NOMO-1 treated with DMSO at 0.1 percent for 48 hours (cell line): Measurements from ENCODE around the gene CNKSR3.

ENCODE experiments used
- DNase-seq: peaks from one replicate; lab custom pipeline; 2025; ENCODE audit not compliant: unreplicated experiment; lab: John Stamatoyannopoulos, UW

The CNKSR3 gene

DNA sequence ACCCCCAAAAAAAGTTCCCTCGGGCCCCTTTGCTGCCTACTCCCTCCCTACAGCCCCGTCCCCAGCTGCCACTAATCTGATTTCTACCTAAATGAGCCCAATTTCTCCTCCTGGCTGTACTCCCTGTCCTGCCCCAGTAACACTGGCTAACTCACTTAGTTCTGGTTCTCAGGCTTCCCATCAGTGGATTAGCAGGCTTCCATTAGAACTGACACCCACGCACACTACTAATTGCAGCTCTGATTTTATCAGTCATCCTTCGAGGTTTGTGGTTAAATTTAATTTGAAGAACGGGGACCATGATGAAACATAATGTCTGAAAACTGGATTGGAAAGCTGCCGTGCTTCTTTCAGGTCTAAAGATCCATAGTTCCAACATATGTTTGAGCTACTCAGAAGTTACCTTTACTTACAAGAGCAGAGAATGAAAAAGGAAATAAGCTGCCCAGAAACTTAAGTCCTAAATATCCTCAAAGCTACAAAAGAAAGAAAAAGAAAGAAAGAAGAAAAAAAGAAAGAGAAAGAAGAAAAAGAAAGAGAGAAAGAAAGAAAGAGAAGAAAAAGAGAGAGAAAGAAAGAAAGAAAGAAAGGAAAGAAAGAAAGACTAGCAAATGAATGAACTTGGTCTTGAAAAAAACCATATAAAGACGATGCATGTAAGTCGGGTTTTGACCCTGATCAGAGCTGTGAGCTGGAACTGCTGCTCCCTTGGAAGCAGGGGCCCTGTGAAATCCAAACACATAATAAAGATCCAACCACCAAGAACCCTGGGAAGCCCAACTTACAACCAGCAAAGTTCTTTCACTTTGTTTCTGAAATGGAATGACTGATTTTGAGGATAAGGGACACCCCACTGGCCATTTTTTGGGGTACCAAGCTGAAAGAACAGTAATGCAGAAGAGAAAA, 51.7 kb downstream of the CNKSR3 start:
- DNase-seq, result no peak

DNA sequence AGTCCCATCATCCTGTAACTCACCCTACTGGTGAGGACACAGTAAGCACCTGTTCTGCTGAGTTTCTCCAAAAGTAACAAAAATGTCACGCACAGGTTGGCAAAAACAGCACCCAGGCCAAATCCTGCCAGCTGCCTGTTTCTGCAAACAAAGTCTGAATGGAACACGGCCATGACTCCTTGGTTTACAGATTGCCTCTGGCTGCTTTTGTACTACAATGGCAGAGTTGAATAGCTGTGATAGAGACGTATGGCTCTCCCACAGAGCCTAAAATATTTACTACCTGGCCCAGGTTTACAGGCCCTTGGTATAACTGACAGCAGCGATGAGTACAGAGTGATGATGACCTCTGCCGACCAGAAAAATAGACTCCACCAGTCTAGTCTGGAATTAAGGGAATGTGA, 52.6 kb downstream of the CNKSR3 start:
- no peak for DNase-seq

DNA sequence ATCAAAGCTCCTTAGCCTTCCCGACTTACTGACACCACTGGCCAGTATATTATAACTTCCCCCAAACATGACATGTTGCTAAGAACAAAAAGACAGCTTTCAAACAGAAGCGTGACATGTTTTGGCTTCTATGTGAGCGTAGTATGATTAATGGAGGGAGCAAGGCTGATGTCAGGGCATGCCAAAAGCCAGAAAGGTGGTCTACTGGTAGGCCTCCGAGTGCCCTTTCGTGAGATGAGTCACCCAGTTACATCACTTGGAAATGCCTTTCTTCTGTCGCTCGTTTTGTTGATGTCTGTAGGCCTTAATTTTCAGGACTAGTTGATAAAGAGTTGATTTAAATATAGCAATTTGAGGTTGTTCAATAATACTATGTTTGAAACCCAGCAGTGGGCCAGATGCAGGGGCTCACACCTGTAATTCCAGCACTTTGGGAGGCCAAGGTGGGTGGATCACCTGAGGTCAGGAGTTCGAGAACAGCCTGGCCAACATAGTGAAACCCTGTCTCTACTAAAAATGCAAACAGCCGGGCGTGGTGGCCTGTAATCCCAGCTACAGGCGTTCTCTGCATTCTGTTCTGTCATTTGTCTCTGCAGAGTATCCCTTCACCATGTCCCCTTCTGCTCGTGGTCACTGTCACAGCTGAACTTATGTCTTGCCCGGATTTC, 53.3 kb downstream of the CNKSR3 start:
- no peak for DNase-seq

DNA sequence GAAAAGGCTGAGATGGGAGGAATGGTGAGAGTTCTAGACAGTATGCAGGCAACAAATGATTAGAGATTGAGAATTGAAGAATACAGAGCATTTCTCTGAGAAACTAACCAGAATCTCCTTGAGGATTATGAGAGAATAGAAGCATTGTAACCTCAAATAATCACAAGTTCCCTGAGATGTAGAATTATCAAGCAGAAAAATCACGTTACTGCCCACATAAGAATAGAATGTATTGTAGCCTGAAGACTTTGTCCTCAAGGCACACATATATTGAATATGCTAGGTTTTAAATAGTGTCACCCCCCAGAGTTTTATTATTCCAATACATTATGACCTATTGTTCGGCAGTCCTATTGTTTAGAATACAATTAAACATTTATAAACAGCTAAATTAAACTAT, 57.2 kb downstream of the CNKSR3 start:
- DNase-seq, result no peak

DNA sequence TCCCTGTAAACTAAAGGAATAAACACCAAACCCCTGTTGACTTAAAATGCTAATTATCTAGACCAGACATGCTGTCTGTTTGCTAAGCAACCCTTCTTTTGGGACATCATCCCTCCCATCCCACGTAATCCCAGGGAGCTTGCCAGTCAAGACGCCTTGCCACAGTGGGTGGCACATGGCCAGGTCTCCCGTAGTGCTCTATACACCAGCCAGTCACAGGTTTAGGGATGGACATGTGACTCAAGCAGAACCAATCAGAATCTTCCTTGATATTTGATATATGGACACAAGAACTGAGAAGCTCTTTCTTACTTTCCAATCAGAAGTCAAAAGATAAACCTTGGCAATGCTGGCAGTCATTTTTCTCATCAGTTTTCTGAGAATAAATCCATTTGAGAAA, 60.0 kb downstream of the CNKSR3 start:
- no peak for DNase-seq

DNA sequence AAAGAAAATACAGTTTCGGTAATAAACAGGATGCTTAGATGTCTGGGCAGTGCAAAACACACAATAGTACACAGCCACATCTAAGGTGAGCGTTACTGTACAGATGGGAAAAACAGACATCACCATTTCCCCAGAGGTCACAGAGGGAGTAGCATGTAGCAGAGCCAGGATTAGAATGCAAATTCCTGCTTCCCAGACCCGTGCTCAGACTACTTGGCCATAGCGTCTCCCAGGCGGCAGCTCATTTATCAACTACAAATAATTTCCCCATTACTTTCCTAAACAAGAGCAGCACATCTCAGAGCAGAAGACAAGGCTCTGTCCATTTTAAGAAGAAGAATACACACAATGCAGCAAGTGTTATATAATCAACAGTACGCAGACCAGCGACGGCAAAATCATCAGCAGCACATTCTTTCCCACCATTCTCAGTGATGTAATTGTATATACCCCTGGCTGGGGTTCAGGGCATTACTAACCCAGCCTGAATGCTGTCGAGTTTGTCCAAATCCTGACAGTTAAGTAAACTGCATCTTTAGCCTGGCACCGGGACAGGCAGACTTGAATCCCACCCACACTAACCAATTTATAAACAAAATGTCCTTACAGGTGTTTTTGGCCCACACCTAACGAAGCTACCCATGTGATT, 61.9 kb downstream of the CNKSR3 start:
- DNase-seq, result no peak

DNA sequence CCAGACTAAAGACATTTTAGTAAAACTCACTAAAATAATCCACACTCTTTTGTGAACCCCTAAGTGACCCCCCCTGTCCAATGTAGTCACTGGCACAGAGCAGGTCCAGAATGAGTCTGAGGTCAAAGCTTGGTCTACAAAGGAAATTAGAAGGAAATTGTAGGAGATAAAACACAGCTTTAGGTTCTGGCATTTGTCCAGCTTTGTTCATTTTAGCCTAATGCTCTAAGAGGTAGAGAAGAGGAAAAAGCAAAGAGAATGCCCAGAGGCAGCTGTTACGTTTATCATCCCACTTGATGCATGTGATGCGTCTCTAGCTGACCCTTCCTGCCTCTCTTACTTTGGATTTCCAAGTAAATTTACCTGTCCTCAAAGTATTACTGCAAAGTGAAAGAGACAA, 62.5 kb downstream of the CNKSR3 start:
- DNase-seq, result no peak

DNA sequence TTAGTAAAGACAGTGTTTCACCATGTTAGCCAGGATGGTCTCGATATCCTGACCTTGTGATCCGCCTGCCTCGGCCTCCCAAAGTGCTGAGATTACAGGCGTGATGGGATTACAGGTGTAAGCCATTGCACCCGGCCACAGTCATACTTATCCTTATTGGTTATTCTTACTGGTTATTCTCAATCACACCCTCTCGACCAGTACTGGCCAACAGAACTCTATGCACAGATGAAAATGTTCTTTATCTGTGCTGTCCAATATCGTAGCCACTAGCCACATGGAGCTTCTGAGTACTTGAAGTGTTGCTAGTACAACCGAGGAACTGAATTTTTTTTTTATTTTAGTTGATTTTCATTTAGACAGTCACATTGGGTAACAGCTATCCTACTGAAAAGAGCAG, 63.5 kb downstream of the CNKSR3 start:
- DNase-seq, result no peak

DNA sequence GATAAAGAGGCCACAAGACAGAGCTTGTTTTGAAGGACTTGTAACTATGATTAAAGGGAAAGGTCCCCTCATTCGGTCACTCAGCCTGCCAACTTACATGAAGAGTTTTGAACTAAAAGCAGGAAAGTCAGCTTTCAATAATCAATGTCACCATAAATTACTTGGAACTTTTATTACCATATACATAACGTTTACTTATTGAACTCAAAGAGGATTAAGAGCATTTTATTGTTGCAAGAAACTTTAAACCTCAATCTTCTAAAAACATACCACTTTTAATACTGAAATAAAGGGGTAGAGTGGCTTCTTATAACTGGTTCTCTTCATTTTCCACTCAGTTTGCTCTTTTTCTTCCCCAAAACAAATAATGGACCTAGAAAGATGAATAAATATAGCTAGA, 65.1 kb downstream of the CNKSR3 start:
- DNase-seq, result no peak

DNA sequence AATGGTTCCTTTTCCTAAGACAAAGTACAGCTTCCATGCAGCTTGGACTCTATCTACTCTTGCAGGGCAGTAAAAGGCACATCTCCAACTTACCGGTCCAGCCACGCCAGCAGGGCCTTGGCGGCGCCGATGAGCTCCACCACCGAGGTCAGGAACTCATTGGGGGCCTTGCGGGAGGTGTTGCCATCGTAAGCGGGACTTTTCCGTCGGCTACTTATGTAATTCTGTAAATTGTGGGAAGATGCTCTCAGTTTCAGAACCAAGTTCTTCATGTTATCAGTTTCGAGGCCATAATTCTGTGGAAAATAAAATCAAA, 68.5 kb downstream of the CNKSR3 start:
- no peak for DNase-seq

DNA sequence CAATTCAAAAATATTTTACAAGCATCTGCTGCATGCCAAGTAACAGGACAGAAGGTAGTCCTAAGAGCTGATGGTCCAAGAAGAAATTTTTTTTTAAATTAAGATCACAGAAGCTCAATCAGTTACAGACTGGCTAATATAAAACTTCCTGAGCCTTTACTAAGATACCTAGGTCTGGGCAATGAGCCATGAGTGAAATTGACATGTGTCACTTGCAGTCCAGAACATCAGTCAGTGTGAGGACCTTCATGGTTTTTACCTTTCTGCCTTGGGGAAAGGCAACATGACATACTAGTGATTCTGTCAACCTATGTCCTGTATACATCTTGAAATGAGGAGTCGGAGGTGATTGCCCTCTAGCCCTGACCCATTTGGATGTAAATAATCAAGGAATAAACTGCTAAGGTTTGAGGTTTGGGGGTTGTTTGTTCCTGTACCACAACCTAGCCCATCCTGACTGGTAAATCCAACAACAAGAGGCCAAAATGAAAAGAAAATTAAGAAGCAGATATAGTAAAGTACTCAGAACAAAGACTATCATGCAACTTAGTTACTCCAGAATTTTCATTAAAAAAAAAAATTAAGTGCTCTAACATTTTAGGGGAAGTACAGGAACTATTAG, 70.0 kb downstream of the CNKSR3 start:
- no peak for DNase-seq

DNA sequence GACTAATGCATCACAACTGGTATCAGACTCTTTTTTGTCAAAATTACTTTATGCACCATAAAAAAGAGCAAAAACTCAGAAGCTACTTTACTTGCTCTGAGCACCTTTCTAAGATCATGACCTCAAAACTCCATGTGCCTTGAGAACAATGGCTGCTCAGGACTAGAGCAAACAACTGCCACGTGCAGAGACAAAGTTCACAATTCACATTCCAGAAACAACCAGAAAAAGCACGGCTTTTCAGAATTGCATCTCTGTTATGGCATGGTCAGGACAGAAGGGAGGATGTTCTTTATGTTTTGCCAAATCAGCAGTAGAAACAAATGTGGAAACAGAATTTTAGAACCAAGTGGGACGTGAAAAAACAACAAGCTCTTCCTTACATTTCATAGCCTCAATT, 70.5 kb downstream of the CNKSR3 start:
- no peak for DNase-seq

DNA sequence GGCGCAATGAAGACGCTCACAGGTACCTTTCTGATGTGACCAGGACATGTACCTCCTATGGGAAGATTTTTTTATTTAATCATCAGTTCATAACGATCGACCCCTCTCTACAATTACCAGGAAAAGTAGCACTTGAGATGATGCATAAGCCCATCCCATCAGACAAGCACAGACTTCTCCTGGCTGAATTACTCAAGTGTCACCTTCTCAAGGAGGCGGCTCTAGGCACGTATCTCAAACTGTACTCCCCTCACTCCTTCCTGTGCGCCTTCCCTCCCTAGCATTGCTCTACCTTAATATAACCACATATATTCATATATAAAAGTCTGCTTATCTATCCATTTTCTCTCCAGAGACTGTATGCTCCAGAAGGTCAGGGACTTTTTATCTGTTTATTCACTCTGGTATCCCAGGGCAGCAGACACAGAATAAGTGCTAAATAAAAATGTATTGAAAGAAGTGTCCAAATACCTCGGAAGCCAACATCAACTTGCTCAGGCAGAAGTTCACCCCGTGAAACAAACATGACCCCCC, 71.5 kb downstream of the CNKSR3 start:
- no peak for DNase-seq

DNA sequence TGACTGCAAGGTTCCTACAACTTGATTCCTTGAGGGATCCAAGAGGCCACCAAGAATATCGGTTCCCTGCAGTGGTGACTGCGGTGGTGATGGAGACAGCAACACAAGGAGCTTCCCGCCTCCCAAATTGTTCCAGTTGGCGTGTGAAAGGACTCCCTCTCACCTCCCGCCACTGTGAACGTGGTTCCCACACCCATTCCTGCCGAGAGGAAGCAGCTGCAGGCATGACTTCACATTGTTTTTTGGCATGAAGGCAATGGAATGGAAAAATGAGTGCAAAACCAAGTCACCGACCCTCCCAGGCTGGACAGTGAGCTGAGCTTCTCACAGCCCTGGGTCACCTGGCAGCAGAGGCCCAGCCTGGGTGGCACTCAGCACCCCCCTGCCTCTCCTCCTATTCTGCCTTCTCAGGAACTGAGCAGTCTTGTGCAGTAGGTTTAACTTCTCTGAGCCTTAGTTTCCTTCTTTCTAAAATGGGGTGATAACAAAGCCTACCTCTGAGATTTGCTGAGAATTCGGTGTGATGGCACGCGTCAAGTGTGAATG, 75.0 kb downstream of the CNKSR3 start:
- no peak for DNase-seq

DNA sequence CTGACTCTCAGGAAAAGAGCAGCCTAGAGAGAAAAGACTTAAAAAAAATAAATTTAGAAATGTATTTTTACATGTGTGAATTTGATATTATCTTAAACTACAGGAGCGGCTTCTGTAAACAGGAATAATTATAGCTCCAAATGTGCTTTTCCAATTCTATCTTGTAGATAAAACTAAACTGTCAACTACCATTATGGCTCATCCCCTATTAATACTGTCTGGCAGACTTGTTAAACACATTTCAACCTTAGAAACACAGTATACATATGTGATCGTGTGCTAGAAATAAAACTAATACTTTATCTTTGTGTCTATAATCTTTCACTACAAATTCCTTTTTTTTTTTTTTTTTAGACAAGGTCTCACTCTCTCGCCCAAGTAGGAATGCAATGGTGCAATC, 75.8 kb downstream of the CNKSR3 start:
- DNase-seq, result no peak

DNA sequence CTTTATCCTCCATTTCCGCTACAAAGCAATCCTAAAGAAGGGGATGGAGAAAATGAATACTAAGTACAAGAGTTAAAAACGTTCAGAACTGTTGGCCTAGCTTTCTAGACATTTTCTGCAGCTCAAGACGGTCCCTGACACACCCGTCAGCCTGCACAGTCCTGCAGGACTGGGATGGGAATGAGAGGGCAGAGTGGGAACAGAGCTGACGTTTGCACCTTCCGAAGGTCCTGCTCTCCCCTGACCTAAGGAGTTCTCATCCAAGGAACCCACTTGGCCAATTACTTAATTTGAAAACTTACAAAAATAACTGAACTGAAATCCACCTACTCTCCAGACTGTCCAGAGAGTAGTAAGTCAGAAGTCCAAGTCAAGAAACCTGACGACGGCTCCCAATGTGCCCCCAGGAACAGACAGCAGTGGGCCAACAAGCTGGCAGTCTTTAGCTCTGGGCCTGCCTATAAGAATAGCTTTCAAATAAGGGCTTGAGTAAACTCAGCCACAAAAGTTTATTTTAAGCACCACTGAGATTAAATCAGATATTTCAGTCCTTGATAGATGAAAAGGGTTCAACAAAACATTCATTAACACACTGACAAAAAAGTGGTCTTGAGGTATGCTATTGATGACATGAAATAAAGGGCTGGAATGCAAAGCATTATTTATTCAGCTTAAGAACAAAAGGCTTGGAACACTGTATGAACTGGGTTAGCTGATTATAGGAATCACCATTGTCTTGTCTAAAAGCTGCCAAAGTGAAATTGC, 76.8 kb downstream of the CNKSR3 start:
- no peak for DNase-seq

DNA sequence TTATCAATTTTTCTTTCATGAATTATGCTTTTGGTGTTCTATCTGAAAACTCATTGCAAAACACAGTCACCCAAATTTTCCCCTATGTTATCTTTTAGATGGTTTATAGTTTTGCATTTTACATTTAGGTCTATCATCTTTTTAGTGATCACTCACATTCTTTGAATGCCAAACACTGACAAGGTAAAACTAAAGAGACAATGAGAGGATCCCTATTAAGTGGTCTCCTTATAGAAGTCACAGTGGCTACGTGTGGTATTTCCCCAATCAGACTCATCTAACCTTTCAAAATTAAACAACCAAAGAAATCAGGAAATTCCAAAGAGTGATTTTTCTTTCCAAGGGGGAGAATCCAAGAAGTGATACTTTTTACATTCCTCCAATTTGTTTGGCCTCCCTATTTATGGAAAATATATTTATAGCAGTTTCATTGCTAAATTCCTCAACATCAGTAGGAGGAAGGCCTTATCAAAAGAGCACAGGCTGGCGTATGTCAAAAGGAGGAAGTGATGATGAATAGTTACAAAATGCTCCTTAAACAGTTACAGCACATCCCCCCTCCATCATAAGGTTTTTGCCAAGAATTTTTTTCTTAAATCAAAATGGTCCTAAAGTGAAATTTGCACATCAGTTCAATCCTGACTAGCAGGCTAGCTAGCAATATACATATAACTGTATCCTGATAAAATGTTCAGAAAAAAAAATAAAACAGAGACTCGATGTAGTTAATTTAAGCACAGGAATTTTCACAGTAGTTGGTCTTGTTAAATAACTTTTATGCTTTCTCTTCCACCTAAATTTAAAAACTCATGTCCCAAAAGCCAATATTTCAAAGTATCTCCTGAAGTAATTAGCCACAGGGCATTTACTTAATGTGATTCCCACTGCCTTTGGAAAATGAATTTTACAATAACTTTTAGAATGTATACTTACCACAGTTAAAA, 77.7 kb downstream of the CNKSR3 start:
- DNase-seq, result peak; percentile 79

DNA sequence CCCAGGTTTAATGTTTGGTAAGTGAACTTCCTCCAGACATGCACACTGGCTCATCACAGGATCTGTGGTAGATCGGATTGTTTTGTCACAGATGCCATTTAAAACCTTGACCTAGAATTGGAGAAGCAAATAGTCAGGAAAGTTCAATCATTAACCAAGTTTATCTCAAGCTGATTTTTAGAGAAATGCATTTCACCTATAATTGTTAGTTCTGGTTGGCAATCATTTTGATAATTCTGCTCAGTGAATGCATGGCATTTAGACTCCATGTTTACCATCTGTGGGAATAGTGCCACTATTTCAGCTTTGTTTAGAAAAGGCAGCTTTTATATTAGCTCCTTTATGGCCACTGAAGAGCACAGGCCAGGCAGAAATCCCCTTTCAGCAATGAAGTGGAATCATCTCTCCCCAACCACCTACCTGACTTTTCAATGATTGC, 80.0 kb downstream of the CNKSR3 start:
- DNase-seq, result no peak

DNA sequence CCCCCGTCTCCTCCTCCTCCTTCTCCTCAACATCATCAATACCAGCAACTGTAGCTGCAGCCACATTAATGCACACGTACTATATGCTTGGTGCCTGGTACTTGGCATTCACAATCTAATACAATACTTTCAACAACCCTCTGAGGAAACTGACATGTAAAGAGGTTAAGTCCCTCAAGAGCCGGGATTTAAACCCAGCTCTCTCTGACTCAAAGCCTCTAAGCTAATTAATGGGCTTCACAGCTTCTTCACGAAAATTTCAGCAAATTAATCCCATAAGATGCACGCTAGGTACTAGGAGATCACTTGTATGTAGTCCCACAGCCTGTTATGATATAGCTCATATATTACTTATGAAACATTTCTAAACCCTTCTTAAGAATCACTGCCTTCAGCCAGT, 80.8 kb downstream of the CNKSR3 start:
- DNase-seq, result no peak
